NT2/D1 (cell line): ENCODE results near the gene CNNM1.

Source experiments
- SUZ12 ChIP-seq: IDR thresholded peaks from 2 replicates; pipeline ENCODE4 v1.6.1; 2011; ENCODE audit not compliant: insufficient read length, insufficient read depth; ENCODE audit errors: extremely low read depth
- ZNF274 ChIP-seq: IDR thresholded peaks from 2 replicates; pipeline ENCODE4 v1.6.1; 2011; ENCODE audit warnings: mild to moderate bottlenecking, low read depth, low read length

GRCh38 chr10:99368646-99369045, 39.5 kb downstream of the CNNM1 start:
- no peak for TF ChIP-seq ZNF274
- no peak for TF ChIP-seq SUZ12
